ENCODE measurements around the gene PIK3CD.
"Not testable (repeated sequence)": the region's sequence is repeated elsewhere in the genome, so short reads cannot be mapped to it uniquely, and the experiment has no call there.

The PIK3CD gene

GRCh38 chr1:9624081-9624480, 27.4 kb upstream of the PIK3CD start:
- DNase-seq: no peak

- not testable (repeated sequence) for DNase-seq
Observed at GRCh38 chr1:9625030-9625429, 26.5 kb upstream of the PIK3CD start.

- DNase-seq: no peak
Observed at GRCh38 chr1:9626201-9626608, 25.3 kb upstream of the PIK3CD start.

GRCh38 chr1:9628541-9629444, 22.7 kb upstream of the PIK3CD start:
- no peak for DNase-seq

GRCh38 chr1:9629445-9630201, 21.9 kb upstream of the PIK3CD start:
- DNase-seq: no peak

GRCh38 chr1:9630331-9631111, 21.0 kb upstream of the PIK3CD start:
- no peak for DNase-seq

GRCh38 chr1:9631613-9632012, 19.9 kb upstream of the PIK3CD start:
- DNase-seq: no peak

GRCh38 chr1:9633493-9633892, 18.0 kb upstream of the PIK3CD start:
- no peak for DNase-seq

- no peak for DNase-seq
Observed at GRCh38 chr1:9634582-9634981, 16.9 kb upstream of the PIK3CD start.

GRCh38 chr1:9639227-9639626, 12.3 kb upstream of the PIK3CD start:
- DNase-seq: no peak

- no peak for DNase-seq
Observed at GRCh38 chr1:9643351-9644256, 7.9 kb upstream of the PIK3CD start.

GRCh38 chr1:9646037-9646436, 5.5 kb upstream of the PIK3CD start:
- no peak for DNase-seq

- no peak for DNase-seq
Observed at GRCh38 chr1:9648171-9648570, 3.4 kb upstream of the PIK3CD start.

- no peak for DNase-seq
Observed at GRCh38 chr1:9649769-9650168, 1.8 kb upstream of the PIK3CD start.

GRCh38 chr1:9651220-9651564, 339 bp upstream of the PIK3CD start:
- no peak for DNase-seq

GRCh38 chr1:9652379-9653209, 1.1 kb downstream of the PIK3CD start:
- DNase-seq: no peak

GRCh38 chr1:9653210-9653490, 1.6 kb downstream of the PIK3CD start:
- no peak for DNase-seq

GRCh38 chr1:9653491-9654050, 2.0 kb downstream of the PIK3CD start:
- no peak for DNase-seq

- no peak for DNase-seq
Observed at GRCh38 chr1:9654051-9654833, 2.7 kb downstream of the PIK3CD start.
